ENCODE data around the gene TBC1D1.

TBC1D1 gene

DNA sequence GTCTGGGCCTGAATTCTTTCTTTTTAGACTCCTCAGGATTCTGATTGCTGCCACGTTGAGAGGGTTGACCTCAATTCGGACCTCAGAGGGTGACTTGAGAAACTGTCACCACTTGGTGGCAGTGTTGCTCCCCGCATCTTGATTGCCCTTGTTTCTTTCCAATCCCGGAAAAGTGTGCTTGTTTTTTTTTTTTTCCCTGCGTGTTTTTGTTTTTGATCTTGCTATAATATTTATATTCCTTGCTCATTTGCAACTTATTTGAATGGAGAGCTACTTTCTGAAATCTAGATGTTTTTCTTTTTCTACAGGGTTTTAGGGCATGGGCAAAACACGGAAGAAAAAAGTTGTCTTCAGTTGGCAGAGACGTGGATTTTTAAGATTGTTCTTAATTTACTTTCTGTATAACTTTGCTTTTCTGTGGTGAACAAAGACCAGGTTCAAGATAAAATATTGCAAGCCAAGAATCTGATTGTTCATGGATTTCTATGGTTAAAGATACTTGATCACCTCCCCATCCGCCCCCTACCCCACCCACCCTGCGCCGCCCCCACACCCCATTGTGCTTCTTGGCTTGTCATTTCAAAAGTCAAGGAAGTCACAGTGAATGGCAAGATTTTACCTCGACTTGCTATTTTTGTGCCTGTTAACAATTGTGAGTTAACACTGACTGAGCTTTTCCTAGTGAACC lies 171.3 kb downstream of the TBC1D1 start:
- peak; percentile 64 for DNase-seq

DNA sequence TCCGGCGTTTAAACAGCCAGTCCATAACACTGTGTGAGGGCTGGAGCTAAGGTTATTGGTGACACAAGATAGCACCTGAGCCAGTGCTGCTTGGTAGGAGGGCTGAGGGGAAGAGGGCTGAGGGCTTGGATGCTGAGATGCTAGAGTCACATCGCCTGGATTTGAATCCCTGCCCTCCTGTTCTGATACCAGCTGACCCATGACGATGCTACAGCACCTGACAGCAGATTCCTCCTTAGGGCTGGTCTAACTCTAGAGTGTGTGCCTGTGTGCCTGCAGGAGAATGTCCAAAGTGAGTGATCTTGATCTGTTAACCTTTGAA lies 171.9 kb downstream of the TBC1D1 start:
- DNase-seq = no peak

DNA sequence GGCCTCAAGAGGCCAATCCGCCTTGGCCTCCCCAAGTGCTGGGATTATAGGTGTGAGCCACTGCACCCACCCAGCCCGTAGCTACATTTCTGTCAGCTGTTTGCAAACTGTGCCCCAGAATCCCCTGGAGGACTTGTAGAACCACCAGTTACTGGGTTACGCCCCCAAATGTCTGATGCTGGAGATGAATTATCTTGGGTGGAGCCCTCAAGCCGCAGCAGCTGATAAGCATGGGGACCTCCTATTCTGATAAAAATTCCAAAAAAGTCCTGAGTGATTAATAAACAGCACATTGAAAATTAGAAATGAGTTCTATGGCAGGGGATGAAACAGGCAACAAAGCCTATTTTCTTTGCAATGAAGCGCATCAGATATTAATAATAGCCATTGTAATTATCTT lies 174.3 kb downstream of the TBC1D1 start:
- no peak for DNase-seq

DNA sequence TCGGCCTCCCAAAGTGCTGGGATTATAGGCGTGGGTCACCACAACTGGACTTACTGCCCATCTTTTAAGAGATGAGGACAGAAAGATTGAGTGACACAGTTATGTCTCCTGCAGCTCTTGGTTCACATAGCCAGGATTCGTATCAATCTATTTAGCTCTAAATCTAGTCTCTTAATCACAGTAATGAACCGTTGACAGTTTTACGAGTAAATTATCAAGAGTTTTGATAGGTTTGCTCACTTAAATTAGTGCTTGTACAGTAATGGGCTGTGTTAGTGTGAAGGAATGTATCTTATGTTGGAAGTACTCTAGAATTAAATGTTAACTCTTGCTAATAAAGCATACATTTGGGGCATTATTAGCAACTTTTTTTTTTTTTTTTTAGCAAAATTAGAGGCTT lies 175.0 kb downstream of the TBC1D1 start:
- DNase-seq = no peak

DNA sequence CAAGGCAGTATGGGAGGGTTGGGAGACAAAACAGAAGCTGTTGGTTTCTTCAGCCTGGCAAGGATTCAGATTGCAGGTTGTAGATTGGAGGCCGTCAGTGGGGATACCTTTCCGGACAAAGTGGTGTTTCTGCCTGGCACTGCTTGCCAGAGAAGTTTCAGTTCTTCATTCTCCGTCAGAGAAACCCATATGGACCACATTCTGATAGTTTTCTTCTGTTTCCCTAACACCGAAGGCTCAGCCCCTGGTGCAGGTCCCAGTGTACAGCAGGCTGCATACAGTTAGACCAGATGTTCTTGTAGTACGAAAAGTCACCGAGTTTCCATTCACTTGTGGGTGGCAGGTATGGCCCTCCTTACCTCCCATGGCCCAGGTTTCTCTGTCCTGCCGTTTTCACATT lies 176.6 kb downstream of the TBC1D1 start:
- DNase-seq = no peak

DNA sequence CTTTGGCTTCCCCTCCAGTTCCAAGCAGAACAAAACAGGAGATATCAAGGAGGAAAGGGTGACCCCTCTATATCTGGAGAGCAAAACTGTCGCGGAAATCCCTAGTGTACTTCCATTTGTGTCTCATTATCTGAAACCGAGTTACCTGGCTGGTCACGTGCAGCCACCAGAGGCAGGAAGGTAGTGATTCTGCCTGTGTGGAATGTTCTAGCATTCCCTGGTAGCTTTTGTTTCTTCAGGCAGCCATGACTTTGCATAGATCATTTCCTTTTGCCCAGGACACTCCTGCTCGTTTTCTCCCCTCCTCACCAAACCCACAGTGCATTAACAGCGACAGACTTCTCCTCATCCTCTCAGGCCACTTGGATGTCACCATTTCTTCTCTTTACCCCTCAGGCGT lies 177.2 kb downstream of the TBC1D1 start:
- DNase-seq = no peak

DNA sequence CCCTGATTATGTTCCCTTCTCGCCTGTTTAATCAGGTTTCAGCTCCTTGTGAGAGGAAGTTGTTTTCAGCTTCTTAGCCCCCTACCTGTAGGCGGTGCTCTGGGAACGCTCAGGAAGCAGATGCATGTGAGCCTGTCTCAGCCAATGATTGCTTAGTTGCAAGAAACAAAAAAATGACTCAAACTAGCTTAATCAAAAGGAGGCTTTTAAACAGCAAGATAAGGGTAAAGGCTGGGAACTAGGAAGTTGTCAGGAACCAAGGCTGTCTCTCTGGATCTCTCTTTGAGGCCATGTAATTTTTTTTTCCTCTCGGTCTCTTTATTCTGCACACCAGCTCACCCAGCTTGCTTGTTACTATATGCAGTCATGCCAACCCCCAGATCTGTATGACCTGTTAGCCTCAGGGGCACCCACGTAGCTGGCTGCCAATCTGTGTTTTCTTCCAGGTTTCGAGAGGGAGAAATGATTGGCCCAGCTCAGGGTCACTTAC lies 178.4 kb downstream of the TBC1D1 start:
- DNase-seq = no peak

DNA sequence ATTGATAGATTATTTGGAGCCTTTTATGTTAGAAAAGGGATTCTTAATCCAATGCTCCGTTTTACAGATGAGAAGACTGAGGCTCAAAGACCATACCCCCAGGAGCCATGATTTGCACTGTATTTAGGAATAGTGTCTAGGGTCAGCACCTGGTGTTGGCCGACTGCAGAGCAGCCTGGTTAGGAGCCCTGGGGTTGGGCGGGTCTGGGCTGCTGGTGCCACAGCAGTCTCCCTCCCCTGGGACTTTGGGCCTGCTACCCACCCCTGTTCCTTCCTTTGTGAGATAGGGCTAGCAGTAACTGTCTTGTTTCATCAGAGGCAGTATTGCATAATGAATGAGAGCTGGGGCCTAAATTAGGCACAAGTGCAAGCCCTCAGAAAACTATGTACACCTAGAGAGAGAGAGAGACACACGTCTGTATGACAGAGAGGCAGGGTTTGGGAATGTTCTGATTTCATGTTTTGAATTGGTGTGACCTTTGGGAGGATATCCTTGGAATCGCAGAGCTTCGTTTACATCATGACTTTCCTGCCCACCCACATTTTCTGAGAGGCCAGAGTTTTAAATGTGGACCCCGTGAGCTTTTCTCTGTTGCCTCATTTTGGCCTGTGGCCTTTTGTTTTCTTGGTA lies 181.0 kb downstream of the TBC1D1 start:
- DNase-seq = no peak

DNA sequence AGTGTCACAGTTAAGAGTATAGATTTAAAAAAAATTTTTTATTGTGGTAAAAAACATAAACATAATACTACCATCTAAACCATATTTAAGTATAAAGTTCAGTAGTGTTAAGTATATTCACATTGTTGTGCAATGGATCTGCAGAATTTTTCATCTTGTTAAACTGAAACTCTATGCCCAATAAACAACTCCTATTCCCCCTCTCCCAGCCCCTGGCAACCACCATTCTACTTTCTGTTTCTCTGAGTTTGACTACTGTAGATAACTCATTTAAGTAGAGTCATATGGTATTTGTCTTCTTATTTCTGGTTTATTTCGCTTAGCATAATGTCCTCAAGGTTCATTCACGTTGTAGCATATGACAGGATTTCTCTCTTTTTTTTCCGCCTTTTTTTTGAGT lies 181.7 kb downstream of the TBC1D1 start:
- no peak for DNase-seq

DNA sequence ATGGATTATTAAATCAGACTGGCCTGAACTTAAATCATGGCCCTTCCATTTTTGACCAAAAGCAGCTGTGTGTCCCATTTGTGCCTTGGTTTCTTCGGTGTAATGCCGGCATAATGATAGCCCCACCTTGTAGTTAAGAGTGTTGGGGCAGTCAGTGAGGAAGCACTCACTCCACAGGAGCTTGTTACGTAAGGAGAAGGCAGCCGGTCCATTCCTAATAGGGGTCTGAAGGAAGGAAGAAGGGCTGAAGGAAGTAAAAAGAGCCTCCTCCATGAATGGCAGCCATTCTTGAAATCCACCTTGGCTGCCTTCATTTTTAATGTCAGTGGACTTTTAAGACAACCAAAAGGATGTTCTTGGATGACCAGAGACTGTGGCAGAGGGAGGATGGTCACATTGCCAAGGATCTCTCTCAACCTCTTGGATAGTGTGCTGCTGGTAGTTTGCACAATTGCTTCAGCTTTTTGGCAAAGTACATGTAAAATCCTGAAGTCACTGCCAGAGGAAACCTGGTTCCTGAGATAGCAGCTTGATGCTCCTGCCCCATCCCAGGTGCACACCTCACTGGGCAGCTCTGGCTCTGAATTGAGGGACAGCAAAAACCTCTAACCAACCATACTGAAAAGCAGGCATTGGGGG lies 182.8 kb downstream of the TBC1D1 start:
- DNase-seq = no peak

DNA sequence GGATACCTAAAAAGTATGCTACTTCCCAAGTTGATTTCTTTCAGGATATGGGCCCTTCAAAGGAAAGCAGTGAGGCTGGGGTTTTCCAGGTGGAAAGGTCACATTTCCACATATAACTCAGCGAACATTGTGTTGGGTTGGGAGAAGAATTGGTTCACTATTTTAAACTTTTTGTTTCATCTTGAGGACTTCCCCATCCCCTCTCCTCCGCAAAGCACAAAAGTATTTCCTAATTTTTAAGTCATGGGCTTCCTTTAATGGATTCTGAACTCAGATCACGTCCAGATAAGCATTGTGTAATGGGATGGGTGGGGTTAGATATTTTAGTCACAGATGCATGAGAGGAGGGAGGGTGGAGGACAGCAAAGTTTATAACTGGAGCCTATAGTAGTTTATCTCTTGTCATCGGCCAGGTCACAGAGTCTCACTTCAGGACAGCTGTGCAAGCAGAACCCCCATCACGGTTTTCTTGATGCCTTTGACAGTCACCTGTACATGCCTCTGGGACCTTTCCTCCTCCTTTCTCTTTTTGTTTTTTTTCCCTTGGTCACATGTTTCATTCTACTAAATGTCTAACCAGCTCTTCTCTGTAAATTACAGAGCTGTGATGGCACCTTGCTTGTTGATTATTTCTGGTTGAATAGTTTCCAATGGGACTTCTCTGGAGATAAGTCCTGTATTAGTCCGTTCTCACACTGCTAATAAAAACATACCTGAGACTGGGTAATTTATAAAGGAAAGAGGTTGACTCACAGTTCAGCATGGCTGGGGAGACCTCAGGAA lies 184.7 kb downstream of the TBC1D1 start:
- DNase-seq = no peak

DNA sequence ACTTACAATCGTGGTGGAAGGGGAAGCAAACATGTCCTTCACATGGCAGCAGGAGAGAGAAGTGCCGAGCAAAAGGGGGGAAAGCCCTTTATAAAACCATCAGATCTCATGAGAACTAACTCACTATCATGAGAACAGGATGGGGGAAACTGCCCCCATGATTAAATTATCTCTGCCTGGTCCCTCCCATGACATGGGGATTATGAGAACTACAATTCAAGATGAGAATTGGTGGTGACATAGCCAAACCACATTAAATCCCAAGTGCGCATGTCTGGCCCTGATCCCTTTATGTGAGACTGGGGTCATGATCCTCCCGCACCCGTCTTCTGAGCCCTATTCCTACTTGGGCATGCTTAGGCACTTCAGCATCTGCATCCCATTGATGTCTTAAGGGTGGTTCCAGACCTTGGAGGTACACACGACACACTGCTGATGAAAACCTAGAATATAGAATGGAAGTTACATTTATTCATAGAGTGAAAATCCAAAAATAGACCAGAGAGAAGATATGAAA lies 185.3 kb downstream of the TBC1D1 start:
- no peak for DNase-seq

DNA sequence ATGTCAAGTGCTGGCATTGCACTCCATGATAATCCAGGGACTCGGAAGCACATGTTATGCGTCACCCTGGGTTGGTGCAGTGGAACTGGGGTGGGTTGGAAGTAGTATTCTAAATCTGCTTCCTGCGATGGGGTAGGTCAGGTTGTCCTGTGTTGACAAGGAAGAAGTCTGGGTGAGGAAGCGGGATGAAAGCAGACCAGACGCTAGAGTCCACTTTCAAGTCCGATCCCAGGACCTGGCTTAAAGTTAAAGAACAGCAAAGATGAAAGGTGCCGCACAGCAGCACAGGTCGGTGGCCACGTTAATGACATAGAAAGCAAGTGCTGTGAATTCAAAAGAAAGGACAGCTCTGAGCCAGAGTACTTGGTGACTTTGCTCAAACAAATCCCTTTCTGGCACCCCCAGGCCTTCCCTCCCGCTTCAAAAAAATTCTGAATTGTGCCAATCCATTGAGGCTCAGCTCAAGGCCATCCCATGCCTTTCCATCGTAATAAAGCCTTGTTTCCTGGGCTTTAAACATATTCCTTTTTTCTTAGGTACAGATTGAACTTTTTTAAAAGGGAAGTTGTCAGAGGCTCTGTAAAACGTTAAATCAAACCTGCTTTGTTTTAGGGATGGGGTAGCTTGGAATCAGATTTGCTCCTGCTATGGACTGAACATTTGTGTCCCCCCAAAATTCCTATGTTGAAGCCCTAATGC lies 187.1 kb downstream of the TBC1D1 start:
- no peak for DNase-seq

DNA sequence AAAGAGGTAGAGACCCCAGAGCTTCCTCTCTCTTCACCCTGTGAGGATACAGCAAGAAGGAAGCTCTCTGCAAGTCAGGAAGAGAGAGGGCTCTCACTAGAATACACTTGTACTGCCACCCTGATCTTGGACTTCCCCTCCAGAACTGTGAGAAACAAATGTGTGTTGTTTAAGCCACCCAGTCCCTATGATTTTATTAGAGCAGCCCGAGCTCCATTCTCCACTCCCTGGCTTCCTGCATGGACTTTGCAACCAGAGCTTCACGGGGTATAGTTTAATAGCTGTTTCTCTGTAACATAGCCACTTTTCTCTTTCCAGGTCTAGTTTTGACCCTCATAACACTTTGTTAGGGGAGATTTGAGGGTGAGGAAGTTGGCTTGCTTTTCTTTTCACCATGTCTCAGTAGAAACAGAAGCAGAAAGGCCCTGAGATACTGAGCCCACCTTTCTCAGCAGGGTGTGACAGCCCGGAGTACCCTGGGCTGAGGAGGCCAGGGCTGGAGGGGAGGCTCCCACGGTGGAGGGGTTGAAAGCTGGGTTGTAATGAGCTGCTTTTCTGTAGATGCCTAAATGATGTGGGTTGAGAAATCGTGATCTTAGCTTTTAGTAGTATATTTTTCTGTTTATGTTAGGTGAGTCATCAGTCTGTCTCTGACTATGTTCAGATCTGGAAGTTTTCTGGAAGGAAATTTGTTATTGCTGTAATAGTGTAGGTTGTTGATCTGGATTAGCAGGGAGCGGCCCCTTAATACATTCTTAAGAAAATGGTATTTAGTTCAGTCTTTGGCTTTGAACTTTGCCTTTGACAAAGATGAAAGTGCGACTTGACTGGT lies 187.9 kb downstream of the TBC1D1 start:
- no peak for DNase-seq

DNA sequence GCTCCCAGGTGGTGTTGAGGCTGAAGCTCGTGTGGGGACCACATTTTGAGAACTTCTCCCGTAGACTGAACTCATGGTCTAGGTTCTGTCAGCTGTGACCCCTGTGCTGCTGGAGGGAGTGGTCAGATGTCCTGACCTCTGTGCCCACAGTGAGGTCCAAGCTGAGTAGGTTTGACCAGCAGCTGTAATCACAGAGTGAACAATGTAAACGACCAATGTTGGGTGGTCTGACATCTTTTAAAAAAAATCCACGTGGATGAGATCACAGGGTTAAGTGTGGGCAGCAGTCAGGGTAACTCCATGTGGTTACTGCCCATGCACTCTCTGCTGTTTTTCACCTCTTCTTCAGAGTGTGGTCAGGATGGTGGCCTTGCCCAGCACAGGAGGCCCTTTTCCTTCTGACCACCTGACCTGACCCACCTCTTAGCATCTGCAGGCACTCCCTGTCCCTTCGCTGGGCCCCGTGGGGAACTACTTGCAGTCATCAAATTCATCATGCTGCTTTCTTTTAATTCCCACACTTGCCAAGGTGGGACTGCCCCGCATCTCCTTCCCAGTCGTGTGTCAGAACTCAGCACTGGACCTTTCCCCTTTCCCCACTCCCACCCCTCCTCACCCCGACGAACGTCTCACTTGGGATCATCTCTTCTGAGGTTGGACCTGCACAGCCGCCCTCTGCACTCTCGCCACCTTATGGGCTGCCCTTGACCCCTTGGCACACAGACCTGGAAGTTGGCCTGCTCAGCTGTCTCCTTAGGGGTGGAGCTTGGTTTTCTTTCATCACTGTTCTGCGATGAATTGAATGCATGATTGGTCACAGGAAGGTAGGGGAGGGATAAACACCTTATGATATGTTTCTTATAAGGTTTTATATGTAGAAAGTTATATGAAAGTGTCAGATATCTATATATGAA lies 189.4 kb downstream of the TBC1D1 start:
- no peak for DNase-seq

DNA sequence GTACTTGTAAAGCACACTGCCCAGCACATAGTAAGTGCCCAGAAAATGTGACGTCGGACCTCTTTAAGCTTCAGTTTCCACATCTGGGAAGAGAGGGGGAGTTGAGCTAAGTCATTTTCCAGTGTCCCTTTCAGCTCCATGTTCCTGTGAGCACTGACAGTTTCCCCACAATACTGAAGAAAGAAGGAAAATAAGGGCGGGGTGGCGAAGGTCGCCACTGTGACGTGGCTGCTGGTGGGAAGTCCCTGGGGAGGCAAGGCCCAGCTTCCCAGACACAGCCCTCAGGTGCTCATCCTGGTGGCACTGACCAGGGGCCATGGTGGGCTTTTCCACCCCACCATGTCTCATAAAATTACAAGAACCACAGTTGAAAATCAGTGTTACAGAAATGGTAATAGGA lies 191.1 kb downstream of the TBC1D1 start:
- DNase-seq = no peak

DNA sequence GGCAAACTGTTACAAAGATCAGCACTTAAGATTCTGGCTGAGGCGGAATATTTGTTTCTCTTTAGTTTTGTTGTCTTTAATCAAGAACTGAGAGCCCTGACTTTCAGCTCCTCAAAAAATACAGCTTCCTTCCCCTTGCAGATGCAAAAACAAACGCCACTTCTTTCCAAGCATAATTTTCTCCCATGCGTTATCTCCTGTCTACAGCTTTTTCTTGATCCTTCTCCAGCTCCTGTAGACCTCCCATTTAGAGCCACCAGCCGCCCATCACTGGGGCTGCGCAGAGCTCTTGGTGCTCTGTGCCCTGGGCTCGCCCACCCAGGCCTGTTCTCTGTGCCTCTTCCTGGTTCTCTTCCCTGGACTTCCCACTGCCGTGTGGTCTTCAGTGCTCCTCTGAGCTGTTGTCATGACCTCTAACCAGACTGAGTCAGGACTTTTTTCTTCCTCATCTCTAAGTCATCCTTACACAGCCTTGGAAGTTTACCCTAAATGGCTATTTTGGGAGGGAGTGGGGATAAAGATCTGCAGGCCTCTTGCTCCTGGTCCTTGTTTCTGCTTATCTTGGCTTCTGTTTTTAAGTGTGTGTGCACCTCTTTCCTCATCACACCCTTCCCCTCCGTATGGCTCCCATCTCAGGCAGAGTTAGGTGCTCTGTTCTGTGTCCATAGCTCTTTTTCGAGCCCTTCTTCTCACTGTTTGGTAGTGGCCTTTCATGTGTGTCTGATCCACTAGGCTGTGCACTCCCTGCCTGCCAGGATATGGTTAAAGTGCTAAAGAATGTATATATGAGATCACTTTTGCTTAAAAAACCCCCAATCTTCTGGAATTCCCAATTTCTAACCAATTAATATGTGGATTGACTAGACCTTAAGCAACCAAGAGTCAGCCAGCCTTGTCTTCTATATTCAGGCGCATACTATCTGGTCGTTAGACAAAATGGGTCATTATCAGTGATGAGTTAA lies 191.8 kb downstream of the TBC1D1 start:
- DNase-seq = no peak

DNA sequence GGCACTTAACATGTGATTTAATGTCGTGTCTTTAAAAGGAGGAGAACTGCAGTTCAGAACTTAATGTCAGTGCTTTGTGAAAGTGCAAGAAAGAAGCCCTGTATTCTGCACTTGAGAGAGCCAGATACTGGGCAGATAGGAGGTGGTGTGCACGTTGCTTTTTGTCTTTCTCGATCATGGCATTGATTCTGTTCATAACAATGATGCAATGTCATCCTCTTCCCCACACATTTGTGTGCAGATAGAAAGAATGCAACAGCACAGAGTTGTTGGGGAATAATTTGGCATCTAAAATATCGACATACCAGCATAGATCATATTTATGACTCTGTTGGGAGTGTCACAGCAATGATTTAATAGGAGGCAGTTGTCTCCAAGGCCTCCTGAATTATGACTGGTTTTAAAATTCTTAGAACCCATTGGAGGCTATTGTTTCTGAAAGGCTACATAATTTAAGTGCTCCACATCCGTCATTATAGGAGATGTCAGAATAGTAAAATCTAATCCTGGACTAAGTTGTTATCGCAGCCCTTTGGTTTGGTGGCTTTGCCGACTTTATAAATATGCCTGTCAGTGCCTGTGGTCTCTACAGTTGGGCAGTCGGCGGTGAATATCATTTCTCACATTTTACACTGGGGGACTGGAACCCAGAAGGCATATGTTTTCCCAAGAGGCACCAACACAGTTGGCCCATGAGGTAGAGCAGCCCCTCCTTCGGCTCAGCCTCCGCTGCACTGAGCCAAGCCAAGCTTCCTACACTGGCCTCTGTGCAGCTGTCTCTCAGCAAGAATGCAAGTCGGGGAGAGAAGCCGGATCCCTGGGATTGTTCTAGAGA lies 194.2 kb downstream of the TBC1D1 start:
- DNase-seq = no peak

DNA sequence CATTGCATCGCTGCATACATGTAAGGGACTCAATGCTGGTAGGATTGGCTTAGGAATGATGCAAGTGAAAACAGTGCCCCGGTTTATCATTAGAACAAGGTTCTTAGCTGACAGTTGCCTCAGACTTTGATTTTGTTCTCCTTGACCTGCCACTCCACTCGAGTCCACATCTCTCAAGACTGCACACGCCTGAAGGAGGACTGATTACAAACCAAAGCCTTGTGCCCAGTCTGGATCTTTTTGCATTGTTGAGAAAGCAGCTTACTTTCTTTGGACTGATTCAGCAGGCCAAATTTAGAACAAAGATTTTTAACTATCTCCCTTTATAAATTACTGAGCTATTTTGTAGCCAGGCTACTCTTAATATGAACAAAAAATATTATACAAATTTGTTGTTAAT lies 194.9 kb downstream of the TBC1D1 start:
- no peak for DNase-seq
